A673 (cell line): Measurements from ENCODE around the gene CHMP3.

ENCODE experiments used
- EZH2 ChIP-seq: fragments of 200-600 bp; sonication (generic); IDR thresholded peaks from 2 replicates; pipeline ENCODE4 v1.6.1; 2017; ENCODE audit warnings: borderline replicate concordance, low read depth, mild to moderate bottlenecking, mixed read lengths, antibody characterized with exemption, low read length; ENCODE audit not compliant: poor library complexity, severe bottlenecking
- TF ChIP-seq, protein P1 (sequence below): fragments of 300-800, 200-600 bp; sonication (generic); conservative IDR thresholded peaks from 2 replicates; pipeline ENCODE4 v1.5.1; 2017; ENCODE audit warnings: low read depth, mild to moderate bottlenecking, antibody characterized with exemption, low read length, moderate library complexity, mixed read lengths

DNA sequence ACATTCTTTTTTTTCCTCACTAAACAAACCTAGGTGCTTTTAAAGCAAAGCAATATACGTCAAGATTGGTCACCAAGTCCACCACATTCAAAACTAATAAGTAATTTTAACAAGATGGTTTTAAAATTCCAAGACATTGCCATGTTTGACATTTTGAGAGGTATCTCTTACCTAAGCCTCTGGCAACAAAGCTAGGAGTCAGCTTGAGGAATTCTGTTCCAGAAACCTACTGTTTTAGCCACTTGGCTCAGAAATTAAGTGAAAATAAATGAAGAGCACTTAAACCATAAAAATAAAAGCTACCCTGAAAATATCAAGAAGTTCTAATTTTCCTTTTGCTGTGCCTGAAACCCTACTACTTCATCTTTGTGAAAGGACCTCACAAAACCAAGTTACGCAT is 30.0 kb upstream of the CHMP3 start:
- TF ChIP-seq, protein P1, sequence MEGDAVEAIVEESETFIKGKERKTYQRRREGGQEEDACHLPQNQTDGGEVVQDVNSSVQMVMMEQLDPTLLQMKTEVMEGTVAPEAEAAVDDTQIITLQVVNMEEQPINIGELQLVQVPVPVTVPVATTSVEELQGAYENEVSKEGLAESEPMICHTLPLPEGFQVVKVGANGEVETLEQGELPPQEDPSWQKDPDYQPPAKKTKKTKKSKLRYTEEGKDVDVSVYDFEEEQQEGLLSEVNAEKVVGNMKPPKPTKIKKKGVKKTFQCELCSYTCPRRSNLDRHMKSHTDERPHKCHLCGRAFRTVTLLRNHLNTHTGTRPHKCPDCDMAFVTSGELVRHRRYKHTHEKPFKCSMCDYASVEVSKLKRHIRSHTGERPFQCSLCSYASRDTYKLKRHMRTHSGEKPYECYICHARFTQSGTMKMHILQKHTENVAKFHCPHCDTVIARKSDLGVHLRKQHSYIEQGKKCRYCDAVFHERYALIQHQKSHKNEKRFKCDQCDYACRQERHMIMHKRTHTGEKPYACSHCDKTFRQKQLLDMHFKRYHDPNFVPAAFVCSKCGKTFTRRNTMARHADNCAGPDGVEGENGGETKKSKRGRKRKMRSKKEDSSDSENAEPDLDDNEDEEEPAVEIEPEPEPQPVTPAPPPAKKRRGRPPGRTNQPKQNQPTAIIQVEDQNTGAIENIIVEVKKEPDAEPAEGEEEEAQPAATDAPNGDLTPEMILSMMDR, result no peak
- no peak for TF ChIP-seq EZH2
